ENCODE measurements around the gene CCDC50.

Gene CCDC50

DNA sequence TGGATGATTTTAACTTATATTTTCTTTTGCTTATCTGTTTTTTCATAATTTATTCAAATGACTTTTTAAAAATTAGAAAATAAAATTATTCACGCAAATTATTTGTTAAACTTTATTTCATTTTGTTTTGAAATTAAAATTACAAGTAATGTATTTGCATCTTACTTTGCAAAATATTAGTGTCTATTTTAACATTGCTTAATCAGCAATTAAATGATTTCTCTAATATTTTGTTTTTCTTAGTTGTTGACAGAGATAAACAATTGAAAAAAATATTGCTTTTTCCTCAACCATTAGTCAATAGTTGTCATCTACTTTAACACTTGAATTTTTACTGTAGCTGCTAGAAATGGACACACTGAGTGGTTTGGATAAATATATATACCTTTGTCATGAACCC, 99.0 kb downstream of the CCDC50 start:
- no peak for DNase-seq (ENCODE audit: low read depth)

DNA sequence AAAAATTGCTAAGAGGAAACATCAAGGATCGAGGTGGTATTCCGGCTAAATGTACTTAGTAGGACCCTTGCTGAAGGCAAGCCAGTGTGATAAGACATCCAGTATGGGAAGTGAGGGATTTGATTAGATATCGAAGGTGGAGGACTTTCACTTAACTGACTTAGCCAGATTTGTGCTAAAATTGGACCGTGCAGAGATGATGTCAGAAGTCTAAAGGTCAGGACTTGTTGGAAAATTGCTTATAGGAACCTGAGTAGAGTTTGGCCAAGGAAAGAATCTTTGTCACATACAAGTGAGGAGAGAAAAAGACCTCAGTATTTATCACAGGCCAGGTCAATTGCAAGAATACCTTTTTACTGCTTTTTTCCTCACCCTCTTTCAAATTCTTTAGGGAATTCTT, 100.9 kb downstream of the CCDC50 start:
- DNase-seq (ENCODE audit: low read depth): no peak

DNA sequence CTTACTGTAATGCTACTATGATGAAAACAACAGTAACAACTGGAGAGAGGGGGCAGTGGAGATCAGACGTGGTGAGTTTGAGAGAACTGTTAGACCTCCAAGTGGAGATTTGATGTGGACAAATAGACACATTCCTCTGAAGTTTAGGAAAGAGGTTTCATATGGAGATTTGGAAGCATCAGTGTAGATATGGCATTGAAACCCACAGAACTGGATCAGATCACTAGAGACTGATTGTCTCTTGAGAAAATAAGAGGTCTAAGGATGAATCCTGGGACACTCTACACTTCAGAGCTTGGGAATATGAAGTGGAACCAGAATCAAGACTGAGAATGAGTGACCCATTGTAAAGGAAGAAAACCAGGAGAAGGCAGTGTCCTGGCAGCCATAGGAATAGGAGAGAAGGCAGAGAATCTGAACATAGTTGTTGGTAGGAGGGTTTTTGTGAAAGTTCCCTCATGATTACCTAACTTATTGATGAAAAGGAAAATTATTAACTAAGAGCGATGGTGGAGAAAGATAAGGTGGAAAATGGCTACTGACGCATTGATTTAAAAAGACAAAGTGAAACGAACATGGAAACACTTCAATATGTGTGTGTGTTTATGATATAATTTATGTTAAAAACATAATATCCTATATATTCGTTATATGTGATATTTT, 102.1 kb downstream of the CCDC50 start:
- no peak for DNase-seq (ENCODE audit: low read depth)

DNA sequence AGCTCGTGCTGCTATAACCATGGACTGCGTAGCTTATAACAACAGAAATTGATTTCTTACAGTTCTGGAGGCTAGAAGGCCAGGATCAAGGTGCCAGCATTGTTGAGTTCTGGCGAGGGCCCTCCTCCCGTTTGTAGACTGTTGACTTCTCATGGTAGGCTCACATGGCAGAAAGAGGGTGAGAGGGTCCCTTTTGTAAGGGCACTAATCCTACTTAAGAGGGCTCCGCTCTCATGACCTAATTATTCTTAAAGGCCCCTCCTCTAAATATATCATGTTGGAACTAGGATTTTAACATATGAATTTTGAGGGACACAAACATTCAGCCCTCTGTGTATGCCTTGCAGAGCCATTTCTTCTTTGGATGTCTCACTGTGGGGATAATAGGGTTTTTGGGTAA, 103.0 kb downstream of the CCDC50 start:
- no peak for DNase-seq (ENCODE audit: low read depth)

DNA sequence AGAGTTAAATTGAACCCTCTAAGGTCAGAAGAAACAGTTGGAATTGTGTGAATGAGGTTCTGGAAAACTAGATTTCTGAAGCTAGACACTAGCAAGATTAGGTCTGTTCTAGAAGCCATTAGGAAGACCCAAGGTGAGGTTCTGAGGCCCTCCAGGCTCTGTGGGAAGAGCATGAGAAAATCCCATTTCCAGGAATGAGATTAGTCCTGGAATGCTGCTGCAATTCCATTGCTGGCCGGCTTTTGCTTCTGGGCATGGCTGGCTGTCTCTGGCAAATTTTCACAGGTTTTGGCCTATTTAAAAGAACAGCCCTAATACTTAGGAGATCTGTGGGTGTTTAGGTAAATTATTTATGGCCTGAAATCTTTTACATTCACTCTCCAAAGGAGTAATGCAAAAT, 104.8 kb downstream of the CCDC50 start:
- DNase-seq (ENCODE audit: low read depth): no peak

DNA sequence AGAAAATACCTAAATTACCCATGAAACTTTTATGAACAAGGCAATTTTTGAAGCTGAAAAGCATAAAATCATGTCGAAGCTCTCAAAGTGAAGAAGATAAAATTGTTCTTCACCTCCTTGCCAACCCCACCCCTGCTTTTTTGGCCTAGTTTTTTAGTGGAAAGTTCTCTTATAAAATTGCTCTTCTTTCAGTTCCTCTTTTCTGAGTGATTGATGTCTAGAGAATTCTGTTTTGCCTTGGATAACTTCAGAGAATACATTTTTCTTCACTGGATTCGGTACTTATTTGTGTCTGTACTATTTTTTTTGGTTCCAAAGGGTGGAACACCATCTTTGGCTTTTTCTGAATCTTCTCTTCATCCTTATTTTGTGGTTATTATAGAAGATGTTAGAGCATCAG, 106.8 kb downstream of the CCDC50 start:
- DNase-seq (ENCODE audit: low read depth): no peak

DNA sequence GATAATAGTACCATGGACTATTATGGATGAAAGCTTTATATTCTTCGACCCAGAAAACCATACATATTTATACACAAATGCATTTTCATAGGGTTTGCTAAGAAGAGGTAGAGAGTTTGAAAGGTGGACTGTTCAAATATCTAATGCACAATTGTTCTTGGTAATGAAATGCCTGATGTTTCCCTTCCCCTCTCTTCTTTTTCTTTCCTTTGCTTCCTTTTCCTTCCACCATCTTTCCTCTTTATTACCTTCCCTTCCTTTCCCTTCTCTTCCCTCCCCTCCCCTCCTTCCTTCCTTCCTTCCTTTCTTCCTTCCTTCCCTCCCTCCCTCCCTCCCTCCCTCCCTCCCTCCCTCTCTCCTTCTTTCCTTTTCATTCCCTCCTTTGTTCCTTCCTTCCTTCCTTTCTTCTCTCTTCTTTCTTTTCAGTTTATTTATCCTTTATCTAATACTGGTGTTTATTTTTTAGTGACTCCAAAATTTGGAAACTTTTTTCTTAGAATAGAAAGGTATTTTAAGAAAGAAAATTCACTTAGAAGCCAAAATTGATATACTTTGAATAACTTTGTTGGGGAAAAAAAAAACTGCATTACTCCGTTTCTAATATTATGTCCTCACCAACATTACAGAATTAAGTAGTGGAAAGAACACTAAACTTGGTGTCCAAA, 109.1 kb downstream of the CCDC50 start:
- no peak for DNase-seq (ENCODE audit: low read depth)

DNA sequence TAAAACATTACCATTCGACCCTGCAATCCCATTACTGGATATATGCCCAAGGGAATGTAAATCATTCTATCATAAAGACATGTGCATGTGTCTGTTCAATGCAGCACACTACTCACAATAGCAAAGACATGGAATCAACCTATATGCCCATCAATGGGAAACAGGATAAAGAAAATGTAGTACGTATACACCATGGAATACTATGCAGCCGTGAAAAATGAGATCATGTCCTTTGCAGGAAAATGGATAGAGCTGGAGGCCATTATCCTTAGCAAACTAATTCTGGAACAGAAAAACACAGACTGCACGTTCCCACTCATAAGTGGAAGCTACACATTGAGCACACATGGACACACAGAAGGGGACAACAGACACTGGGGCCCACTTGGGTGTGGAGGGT, 111.3 kb downstream of the CCDC50 start:
- DNase-seq (ENCODE audit: low read depth): no peak

DNA sequence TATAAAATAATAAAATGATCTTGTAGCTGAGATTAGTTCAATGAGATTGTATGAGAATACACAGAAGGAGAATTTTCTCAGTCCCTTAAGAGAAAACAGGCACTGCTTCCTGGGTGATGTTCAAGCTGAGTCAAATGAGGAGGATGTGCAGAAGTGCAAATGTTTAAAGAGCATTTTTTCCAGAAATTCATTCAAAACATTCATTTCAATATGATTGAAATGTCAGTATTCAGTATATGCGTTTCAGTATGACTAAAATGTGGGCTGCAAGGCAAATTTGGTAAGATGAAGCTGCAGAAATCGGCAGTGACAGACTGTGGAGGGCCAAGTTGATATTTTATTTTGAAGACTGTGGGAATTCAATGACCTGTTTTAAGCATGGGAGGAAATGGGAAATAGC, 112.5 kb downstream of the CCDC50 start:
- no peak for DNase-seq (ENCODE audit: low read depth)

DNA sequence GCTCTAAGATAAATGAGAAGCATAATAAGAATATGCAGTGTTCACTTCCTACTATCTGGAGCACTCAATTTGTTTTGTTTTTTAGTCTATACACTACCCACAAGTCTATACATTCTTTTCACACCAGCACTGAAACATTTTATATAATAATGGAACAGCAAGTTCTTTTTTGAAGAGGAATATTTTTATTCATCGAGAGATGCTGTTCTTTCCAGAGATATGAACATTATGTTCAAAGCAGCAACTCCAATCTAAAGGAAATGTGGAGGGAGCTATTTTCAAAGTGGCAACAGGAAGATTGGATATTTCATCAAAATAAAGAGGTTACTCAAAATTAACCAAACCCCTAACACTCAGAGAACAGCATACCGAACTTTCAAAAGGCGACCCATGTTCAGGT, 115.4 kb downstream of the CCDC50 start:
- no peak for DNase-seq (ENCODE audit: low read depth)
